ENCODE measurements around the gene C20orf96. TPM values are rescaled to one million over a fixed set of nuclear protein-coding genes. Genes with fewer than 3 reads are reported as not detected.

Gene C20orf96
- total and polyA plus RNA-seq, 2 experiments from 2014 or later: 14.6 to 36.3 TPM

GRCh38 chr20:273884-274283 is 16.7 kb downstream of the C20orf96 start:
- no peak overlapping the region for H3K4me3 ChIP-seq
- no peaks in the 10 kb centered on the region for H3K9me2 ChIP-seq (ENCODE audit: insufficient read depth)
- no peak overlapping the region for H3K4me2 ChIP-seq
- H2AFZ ChIP-seq: no peak overlapping the region
- peaks cover 6% of the 10 kb centered on the region; the same call in 1 of the 2 replicates for H3K4me1 ChIP-seq (ENCODE audit: insufficient read depth)
- 0 out of 3 replicates have a peak, but pooled peaks cover 5% of the 10 kb centered on the region for H3K9me3 Mint-ChIP-seq
- H3K36me3 ChIP-seq (ENCODE audit: insufficient read depth): 0 out of 2 replicates have a peak, but pooled peaks cover 4% of the 10 kb centered on the region
- TF ChIP-seq CREB1 (CRISPR knock-in tag; IDR thresholded peaks at IDR 0.05; ENCODE audit: low read depth) (no peak), ZNF331 (CRISPR knock-in tag; IDR thresholded peaks at IDR 0.05; ENCODE audit: low read depth) (no peak), ETS1 (IDR thresholded peaks at IDR 0.05) (no peak), EZH2 (IDR thresholded peaks at IDR 0.05; ENCODE audit: low read depth, unreplicated experiment) (no peak), POLR2AphosphoS5 (IDR thresholded peaks at IDR 0.05; ENCODE audit: low read depth) (no peak), CTCF (conservative IDR thresholded peaks at IDR 0.05; ENCODE audit: low read depth in 2 of 2) (no peak), ZNF114 (CRISPR knock-in tag; IDR thresholded peaks at IDR 0.05) (no peak), REST (IDR thresholded peaks at IDR 0.05; ENCODE audit: unreplicated experiment) (no peak), EZH2phosphoT487 (IDR thresholded peaks at IDR 0.05; ENCODE audit: unreplicated experiment) (no peak), ZNF462 (CRISPR knock-in tag; IDR thresholded peaks at IDR 0.05) (no peak), STAT1 (IDR thresholded peaks at IDR 0.05; ENCODE audit: unreplicated experiment) (no peak), JUNB (IDR thresholded peaks at IDR 0.05; ENCODE audit: unreplicated experiment) (no peak), NANOG (IDR thresholded peaks at IDR 0.05; ENCODE audit: borderline replicate concordance) (no peak)
- H3K4me1 Mint-ChIP-seq: peaks cover 8% of the 10 kb centered on the region
- H3K27ac Mint-ChIP-seq: no peak overlapping the region
- peaks cover 11% of the 10 kb centered on the region for H3F3A ChIP-seq (replicated peaks; ENCODE audit: low read depth)
- H3K4me3 Mint-ChIP-seq: no peak overlapping the region
- ATAC-seq: no peak
- no peak overlapping the region for H3K27ac ChIP-seq (ENCODE audit: low read depth)
- H3K79me2 ChIP-seq (replicated peaks; ENCODE audit: insufficient read depth): no peaks in the 10 kb centered on the region
- peaks cover 12% of the 10 kb centered on the region for H4K20me1 ChIP-seq (replicated peaks; ENCODE audit: insufficient read depth)
- peaks cover 10% of the 10 kb centered on the region for H3K27me3 Mint-ChIP-seq (ENCODE audit: insufficient read depth, low read depth, poor library complexity)
- no peak for DNase-seq (ENCODE audit: low spot score)
- H3K27me3 ChIP-seq (ENCODE audit: insufficient read depth): peaks cover 1% of the 10 kb centered on the region; the same call in 1 of the 2 replicates
- H3K36me3 Mint-ChIP-seq (ENCODE audit: low read depth): peaks cover 43% of the 10 kb centered on the region
